GM12872 (cell line): ENCODE results near the gene WSCD2.

Source experiments
- CTCF ChIP-seq: IDR thresholded peaks from 3 replicates; pipeline ENCODE4 v1.5.1; 2011; ENCODE audit warnings: low read depth, mild to moderate bottlenecking, low read length, moderate library complexity; ENCODE audit not compliant: insufficient read depth

Gene WSCD2

GRCh38 chr12:108236366-108236765, 107.3 kb downstream of the WSCD2 start:
- no peak for TF ChIP-seq CTCF

GRCh38 chr12:108237272-108237671, 108.2 kb downstream of the WSCD2 start:
- peak; percentile 41; the same call in 2 of the 3 replicates for TF ChIP-seq CTCF

- TF ChIP-seq CTCF: no peak
Observed at GRCh38 chr12:108238474-108238873, 109.4 kb downstream of the WSCD2 start.

GRCh38 chr12:108239378-108239777, 110.3 kb downstream of the WSCD2 start:
- TF ChIP-seq CTCF: no peak

- TF ChIP-seq CTCF: no peak
Observed at GRCh38 chr12:108240027-108240785, 111.1 kb downstream of the WSCD2 start.

GRCh38 chr12:108240928-108241327, 111.8 kb downstream of the WSCD2 start:
- no peak for TF ChIP-seq CTCF

GRCh38 chr12:108241986-108242703, 113.1 kb downstream of the WSCD2 start:
- no peak for TF ChIP-seq CTCF
